GM12874 (cell line): ENCODE results near the gene IRF8.

Source experiments
- CTCF ChIP-seq: IDR thresholded peaks from 2 replicates; pipeline ENCODE4 v1.5.1; 2011; ENCODE audit warnings: low read depth, mild to moderate bottlenecking, control low read depth, low read length, moderate library complexity; ENCODE audit not compliant: insufficient read depth

IRF8 gene

GRCh38 chr16:85965125-85965524 is 66.2 kb downstream of the IRF8 start:
- no peak for TF ChIP-seq CTCF

GRCh38 chr16:85967111-85967510 is 68.1 kb downstream of the IRF8 start:
- TF ChIP-seq CTCF = no peak

- no peak for TF ChIP-seq CTCF
Measured at GRCh38 chr16:85968041-85968920, 69.3 kb downstream of the IRF8 start.

- no peak for TF ChIP-seq CTCF
Measured at GRCh38 chr16:85969159-85969558, 70.2 kb downstream of the IRF8 start.

GRCh38 chr16:85969591-85969990 is 70.6 kb downstream of the IRF8 start:
- TF ChIP-seq CTCF = no peak

GRCh38 chr16:85970016-85970733 is 71.2 kb downstream of the IRF8 start:
- TF ChIP-seq CTCF = no peak

GRCh38 chr16:85970738-85971137 is 71.8 kb downstream of the IRF8 start:
- no peak for TF ChIP-seq CTCF
